GM21723 (cell line): ENCODE results near the gene FKBP2.

Experiments
- ATAC-seq: cut with Tn5 transposase; IDR thresholded peaks from one replicate; pipeline ENCODE4 v1.9.1; 2021; ENCODE audit warnings: mild to moderate bottlenecking, moderate library complexity; ENCODE audit not compliant: unreplicated experiment

Gene FKBP2

GRCh38 chr11:64247729-64248531 is 7.0 kb downstream of the FKBP2 start:
- ATAC-seq = no peak

- ATAC-seq = no peak
These were observed 7.7 kb downstream of the FKBP2 start for GRCh38 chr11:64248578-64248977.

GRCh38 chr11:64249038-64249437 is 8.1 kb downstream of the FKBP2 start:
- no peak for ATAC-seq

- ATAC-seq = no peak
These were observed 8.9 kb downstream of the FKBP2 start for GRCh38 chr11:64249563-64250414.

- ATAC-seq = no peak
These were observed 9.6 kb downstream of the FKBP2 start for GRCh38 chr11:64250415-64251015.

- no peak for ATAC-seq
These were observed 10.3 kb downstream of the FKBP2 start, which contains the start of gene PLCB3 for GRCh38 chr11:64251016-64251752. TSS of gene PLCB3 (plus strand) at chr11:64251530. CDS start at chr11:64251650, 120 bp downstream.

GRCh38 chr11:64251753-64252002 is 10.8 kb downstream of the FKBP2 start:
- ATAC-seq = no peak

- ATAC-seq = no peak
These were observed 11.3 kb downstream of the FKBP2 start for GRCh38 chr11:64252003-64252872.

GRCh38 chr11:64253043-64253442 is 12.1 kb downstream of the FKBP2 start:
- ATAC-seq = no peak

- no peak for ATAC-seq
These were observed 12.6 kb downstream of the FKBP2 start for GRCh38 chr11:64253481-64253880.

GRCh38 chr11:64254326-64254725 is 13.4 kb downstream of the FKBP2 start:
- ATAC-seq = no peak

GRCh38 chr11:64255135-64256128 is 14.5 kb downstream of the FKBP2 start:
- no peak for ATAC-seq

GRCh38 chr11:64256300-64256699 is 15.4 kb downstream of the FKBP2 start:
- no peak for ATAC-seq

GRCh38 chr11:64258356-64258755 is 17.5 kb downstream of the FKBP2 start:
- ATAC-seq = no peak

- no peak for ATAC-seq
These were observed 18.1 kb downstream of the FKBP2 start for GRCh38 chr11:64258946-64259532.

GRCh38 chr11:64259533-64260067 is 18.7 kb downstream of the FKBP2 start:
- ATAC-seq = no peak

GRCh38 chr11:64260147-64260708 is 19.3 kb downstream of the FKBP2 start:
- no peak for ATAC-seq

GRCh38 chr11:64261556-64262080 is 20.7 kb downstream of the FKBP2 start:
- no peak for ATAC-seq
